NCI-H2081 treated with DMSO at 0.1 percent for 48 hours (cell line): ENCODE results near the gene PRAMEF4.
"Not testable (repeated sequence)": the region's sequence is repeated elsewhere in the genome, so short reads cannot be mapped to it uniquely, and the experiment has no call there.

Source experiments
- DNase-seq: peaks from one replicate; lab custom pipeline; 2025; lab: John Stamatoyannopoulos, UW

PRAMEF4 gene

GRCh38 chr1:12886101-12886500, at the start of gene PRAMEF4:
Gene PRAMEF4, minus strand, starts transcription at chr1:12886201. Its CDS starts 2,807 bp downstream, at chr1:12883394.
- not testable (repeated sequence) for DNase-seq

GRCh38 chr1:12924368-12924767, 38.4 kb upstream of the PRAMEF4 start:
- not testable (repeated sequence) for DNase-seq

DNA sequence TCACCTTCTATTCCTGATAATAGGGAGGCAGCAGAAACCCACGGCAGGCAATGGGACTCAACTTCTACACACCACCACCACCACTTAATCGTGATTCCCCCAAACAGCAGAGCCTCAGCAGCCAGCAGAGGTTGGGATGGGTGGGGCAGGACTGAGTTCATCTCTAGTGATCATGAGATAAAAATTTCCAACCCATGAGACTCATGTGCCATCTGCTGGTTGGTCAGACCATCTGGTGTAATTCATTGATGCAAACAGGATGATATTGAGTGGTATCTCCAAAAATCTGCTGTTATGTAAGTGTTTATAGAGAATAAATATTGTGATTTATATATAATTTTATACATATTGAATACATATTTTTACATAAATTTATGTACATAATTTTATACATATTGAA, 35.7 kb upstream of the PRAMEF4 start:
- DNase-seq, result not testable (repeated sequence)

DNA sequence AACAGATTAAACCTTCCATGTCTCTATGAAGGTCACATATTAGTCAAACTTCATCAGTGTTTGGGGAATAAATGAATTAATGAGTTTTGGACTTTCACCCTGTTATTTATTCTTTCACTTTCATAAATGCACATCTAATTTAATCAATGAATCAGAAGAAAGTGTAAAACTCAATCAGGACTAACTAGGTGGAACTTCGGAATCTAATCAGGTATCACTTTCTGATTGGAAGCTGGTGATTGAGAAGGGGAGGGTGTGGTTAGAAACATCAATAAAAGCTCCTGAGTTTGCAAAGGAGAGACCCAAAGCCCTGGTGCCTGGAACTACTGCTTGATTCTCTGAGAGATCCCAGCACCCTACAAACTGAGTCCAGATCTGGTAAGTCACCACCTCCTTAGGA, 30.3 kb upstream of the PRAMEF4 start, which contains the start of gene PRAMEF7:
TSS of gene PRAMEF7 (plus strand) at position 301 of the 400 bp plus-strand sequence. CDS start 1,083 bp downstream, outside the sequence.
- not testable (repeated sequence) for DNase-seq

DNA sequence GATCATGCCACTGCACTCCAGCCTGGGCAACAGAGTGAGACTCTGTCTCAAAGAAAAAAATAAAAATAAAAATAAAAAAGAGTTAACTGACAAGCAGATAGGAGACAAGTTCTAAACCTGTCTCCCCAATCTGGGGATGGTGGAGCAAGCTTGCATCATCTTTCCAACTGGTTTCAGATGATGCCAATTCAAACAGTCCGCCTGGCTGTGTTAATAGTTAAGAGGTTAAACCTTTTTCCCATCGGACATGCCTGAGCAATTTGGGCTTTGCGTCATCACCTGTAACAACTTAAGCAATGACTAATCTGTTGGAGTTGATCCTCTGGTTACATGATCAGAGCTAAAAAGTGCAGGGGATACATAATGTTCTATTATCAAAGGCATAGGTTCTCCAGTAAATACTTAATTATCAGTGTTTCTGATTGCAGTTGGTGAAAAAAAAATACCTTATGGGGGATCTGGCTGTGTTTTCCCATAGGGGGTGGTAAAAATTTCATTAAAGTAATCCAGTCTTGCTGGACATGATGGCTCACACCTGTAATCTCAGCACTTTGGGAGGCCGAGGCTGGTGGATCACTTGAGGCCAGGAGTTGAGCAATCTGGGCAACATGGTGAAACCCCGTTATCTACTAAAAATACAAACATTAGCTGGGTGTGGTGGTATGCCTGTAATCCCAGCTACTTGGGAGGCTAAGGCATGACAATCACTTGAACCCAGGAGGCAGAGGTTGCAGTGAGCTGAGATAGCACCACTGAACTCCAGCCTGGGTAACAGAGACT, 18.0 kb upstream of the PRAMEF4 start:
- not testable (repeated sequence) for DNase-seq

GRCh38 chr1:12899186-12899585, 13.2 kb upstream of the PRAMEF4 start:
- not testable (repeated sequence) for DNase-seq

DNA sequence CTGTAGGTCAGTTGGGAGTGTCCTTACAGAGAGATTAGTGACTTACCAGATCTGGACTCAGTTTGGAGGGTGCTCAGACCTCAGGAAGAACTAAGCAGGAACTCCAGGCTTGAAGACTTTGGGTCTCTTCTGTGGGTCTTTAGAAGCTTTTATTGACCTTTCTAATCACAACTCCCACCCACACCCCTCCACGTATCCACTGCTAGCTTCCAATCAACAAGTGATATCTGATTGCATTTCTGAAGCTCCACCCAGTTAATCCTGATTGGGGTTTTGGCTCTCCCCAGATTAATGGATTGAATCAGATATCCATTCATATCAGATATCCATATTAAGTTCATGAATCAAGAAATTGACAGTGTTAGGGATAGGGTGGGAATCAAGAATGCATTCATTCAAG, 12.2 kb upstream of the PRAMEF4 start, which contains the start of gene PRAMEF10:
TSS of gene PRAMEF10 (minus strand) at position 101 of the 400 bp plus-strand sequence. CDS start 2,423 bp downstream, outside the sequence.
- not testable (repeated sequence) for DNase-seq

DNA sequence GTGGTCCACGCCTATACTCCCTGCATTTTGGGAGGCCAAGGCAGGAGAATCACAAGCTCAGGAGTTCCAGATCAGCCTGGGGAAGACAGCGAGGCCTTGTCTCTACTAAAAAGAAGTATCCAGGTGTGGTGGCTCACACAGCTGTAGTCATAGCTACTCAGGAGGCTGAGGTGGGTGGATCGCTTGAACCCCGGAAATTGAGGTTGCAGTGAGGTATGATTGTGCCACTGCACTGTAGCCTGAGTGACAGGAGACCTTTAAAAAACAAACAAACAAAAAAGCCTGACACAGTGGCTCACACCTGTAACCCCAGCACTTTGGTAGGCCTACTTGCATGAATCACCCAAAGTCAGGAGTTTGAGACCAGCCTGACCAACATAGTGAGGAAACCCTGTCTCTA, 7.5 kb downstream of the PRAMEF4 start:
- DNase-seq, result not testable (repeated sequence)

DNA sequence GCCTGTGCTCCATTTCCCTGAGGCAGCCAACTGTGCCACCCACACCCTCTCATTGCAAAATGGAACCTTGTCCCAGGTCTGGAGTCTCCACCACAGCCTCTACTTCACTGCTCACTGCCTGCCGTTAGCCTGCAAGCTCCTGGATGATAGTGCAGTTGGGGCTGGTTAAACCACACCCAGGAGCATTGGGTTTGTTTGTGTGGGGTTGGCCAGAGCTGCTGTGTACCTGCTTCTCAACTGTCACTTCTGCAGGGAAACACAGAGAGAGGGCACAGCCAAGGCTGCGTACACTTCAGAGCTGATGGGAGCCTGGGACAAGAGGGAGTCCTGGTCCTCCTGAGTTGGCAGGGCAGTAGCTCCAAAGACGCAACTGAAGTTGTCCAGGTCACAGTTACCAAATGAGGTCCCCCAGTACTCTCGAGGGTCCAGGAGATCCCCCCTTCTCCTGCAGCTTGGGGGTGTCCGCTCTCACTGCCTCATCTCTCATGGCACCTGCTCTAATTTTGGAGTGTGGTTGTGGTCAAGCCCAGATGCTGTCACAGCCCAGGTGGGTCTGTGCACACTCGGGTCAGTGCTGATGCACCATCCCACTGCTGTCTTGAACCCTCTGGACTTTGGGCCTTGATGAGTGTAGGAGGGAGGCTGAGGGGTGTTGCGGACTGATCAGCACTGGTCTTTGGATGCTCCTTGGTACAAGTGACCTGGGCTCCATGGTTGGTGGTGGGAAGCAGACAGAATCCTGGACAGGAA, 22.7 kb downstream of the PRAMEF4 start:
- DNase-seq, result not testable (repeated sequence)

DNA sequence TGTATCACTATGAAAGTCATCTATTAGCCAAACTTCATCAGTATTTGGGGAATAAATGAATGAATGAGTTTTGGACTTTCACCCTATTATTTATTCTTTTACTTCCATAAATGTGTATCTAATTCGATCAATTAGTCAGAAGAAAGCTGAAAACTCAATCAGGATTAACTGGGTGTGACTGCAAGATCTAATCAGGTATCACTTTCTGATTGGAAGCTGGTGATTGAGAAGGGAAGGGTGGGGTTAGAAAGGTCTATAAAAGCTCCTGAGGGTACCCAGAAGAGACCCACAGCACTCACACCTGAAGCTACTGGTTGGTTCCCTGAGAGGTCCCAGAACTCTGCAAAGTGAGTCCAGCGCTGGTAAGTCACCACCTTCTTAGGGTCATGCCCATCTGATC, 29.2 kb downstream of the PRAMEF4 start, which contains the start of gene PRAMEF2:
TSS of gene PRAMEF2 (plus strand) at position 301 of the 400 bp plus-strand sequence. CDS start 1,924 bp downstream, outside the sequence.
- not testable (repeated sequence) for DNase-seq

DNA sequence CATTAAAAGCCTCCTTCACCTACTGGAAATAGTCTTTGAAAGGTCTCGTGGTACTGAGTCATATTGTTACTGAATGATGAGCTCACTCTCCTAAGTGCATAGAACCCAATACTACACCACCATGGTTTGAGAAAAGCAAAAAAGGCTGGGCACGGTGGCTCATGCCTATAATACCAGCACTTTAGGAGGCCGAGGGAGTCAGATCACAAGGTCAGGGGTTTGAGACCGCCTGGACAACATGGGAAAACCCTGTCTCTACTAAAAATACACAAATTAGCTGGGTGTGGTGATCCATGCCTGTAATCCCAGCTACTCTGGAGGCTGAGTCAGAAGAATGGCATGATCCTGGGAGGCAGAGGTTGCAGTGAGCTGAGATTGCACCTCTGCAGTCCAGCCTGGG, 34.2 kb downstream of the PRAMEF4 start:
- DNase-seq, result no peak

GRCh38 chr1:12848620-12849019, 37.4 kb downstream of the PRAMEF4 start, which contains the start of gene HNRNPCL1:
Gene HNRNPCL1, minus strand, starts transcription at chr1:12848720. Its CDS starts 431 bp downstream, at chr1:12848289.
- not testable (repeated sequence) for DNase-seq

DNA sequence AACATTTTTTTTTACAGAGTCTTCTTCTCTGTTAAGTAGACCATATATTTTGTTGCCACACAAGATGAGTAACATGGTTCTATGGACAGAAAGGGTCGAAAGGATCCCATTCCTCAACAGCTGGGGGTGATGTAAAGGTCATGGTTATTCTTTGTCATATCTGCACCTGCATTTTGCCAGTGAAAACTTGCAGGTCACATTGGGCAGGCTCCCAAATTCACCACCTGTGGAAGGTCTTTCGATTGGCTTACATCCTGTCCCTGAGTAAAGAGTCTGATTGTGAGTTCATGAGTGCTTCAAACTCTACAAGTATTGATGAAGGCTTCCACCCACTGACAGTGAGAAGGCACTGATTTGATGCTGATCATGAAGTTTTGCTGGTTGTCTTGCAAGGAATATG, 52.8 kb downstream of the PRAMEF4 start:
- DNase-seq, result not testable (repeated sequence)

- DNase-seq, result not testable (repeated sequence)
Observed at GRCh38 chr1:12831310-12831709, 54.7 kb downstream of the PRAMEF4 start, which contains the start of gene PRAMEF11. Gene PRAMEF11, minus strand, starts transcription at chr1:12831410. Its CDS starts 2,621 bp downstream, at chr1:12828789.
